Measurements from ENCODE around the gene DRD3. TPM values are rescaled to one million over a fixed set of nuclear protein-coding genes. Genes with fewer than 3 reads are reported as not detected.

Gene DRD3
- polyA plus RNA-seq, 3 donors = not detected

GRCh38 chr3:114133947-114134346 lies 44.9 kb downstream of the DRD3 start:
- no peak overlapping the region for H3K4me3 Mint-ChIP-seq
- peaks cover 0 to 11% (median 3%) of the 10 kb centered on the region in 7 donors for H3K9me3 Mint-ChIP-seq
- Histone ChIP-seq H2AFZ (ENCODE audit: insufficient read depth, low read depth, low read length, poor library complexity, severe bottlenecking) (peak overlapping the region; percentile 41), H3K9ac (ENCODE audit: insufficient read depth, low read length, poor library complexity, severe bottlenecking) (no peak overlapping the region), H3K36me3 (replicated peaks in 1 of 2; ENCODE audit: control insufficient read depth in 1 of 2, insufficient read depth in 2 of 2, low read length in 2 of 2) (no peaks in the 10 kb centered on the region), H3K4me3 (replicated peaks in 1 of 3; ENCODE audit: low read depth in 2 of 3, low read length in 3 of 3) (no peak overlapping the region), H3K4me1 (ENCODE audit: control insufficient read depth in 1 of 2, insufficient read depth in 2 of 2, low read length in 2 of 2) (no peaks in the 10 kb centered on the region), H4K20me1 (ENCODE audit: insufficient read depth, low read length) (no peaks in the 10 kb centered on the region), H3K27ac (ENCODE audit: low read depth in 1 of 2, low read length in 2 of 2) (no peak overlapping the region), H3K4me2 (replicated peaks; ENCODE audit: extremely low read depth, low read length, poor library complexity, severe bottlenecking) (no peak overlapping the region), H3K9me3 (replicated peaks in 1 of 2; ENCODE audit: control insufficient read depth in 1 of 2, insufficient read depth in 1 of 2, low read length in 2 of 2) (no peaks in the 10 kb centered on the region), H3K79me2 (ENCODE audit: insufficient read depth, low read length) (no peaks in the 10 kb centered on the region), H3K27me3 (ENCODE audit: control insufficient read depth in 2 of 2, insufficient read depth in 2 of 2, low read length in 2 of 2) (no peaks in the 10 kb centered on the region)
- H3K36me3 Mint-ChIP-seq = no peaks in the 10 kb centered on the region
- 100% methylated on average over 2 of the region's 3 CpGs for WGBS (ENCODE audit: insufficient coverage)
- H3K4me1 Mint-ChIP-seq = no peaks in the 10 kb centered on the region
- no peak overlapping the region for H3K27ac Mint-ChIP-seq
- TF ChIP-seq CTCF (IDR thresholded peaks at IDR 0.05) = no peak
- intact Hi-C loops (cut with micrococcal nuclease) = no loop called here
- no peak for DNase-seq
- H3K27me3 Mint-ChIP-seq (ENCODE audit: low read depth in 3 of 3) = peaks cover 0 to 4% (median 3%) of the 10 kb centered on the region in 3 donors

GRCh38 chr3:114132500-114132899 lies 46.4 kb downstream of the DRD3 start:
- no peak overlapping the region for H3K9ac ChIP-seq (ENCODE audit: insufficient read depth, low read length, poor library complexity, severe bottlenecking)
- H3K4me3 ChIP-seq (replicated peaks in 1 of 3; ENCODE audit: low read depth in 2 of 3, low read length in 3 of 3) = no peak overlapping the region
- DNase-seq = peak in 1 of 3 donors; percentile 13
- intact Hi-C loops (cut with micrococcal nuclease) = no loop called here
- Mint-ChIP-seq H3K4me3 (no peak overlapping the region), H3K27ac (no peak overlapping the region), H3K9me3 (peaks cover 0 to 4% (median 2%) of the 10 kb centered on the region in 7 donors), H3K4me1 (no peaks in the 10 kb centered on the region), H3K27me3 (ENCODE audit: low read depth in 3 of 3) (peaks cover 0 to 3% (median 2%) of the 10 kb centered on the region in 3 donors), H3K36me3 (no peaks in the 10 kb centered on the region)
- H3K4me2 ChIP-seq (replicated peaks; ENCODE audit: extremely low read depth, low read length, poor library complexity, severe bottlenecking) = no peak overlapping the region
- no peaks in the 10 kb centered on the region for H3K27me3 ChIP-seq (ENCODE audit: control insufficient read depth in 2 of 2, insufficient read depth in 2 of 2, low read length in 2 of 2)
- no peaks in the 10 kb centered on the region for H3K4me1 ChIP-seq (ENCODE audit: control insufficient read depth in 1 of 2, insufficient read depth in 2 of 2, low read length in 2 of 2)
- H3K27ac ChIP-seq (ENCODE audit: low read depth in 1 of 2, low read length in 2 of 2) = no peak overlapping the region
- no peaks in the 10 kb centered on the region for H3K36me3 ChIP-seq (replicated peaks in 1 of 2; ENCODE audit: control insufficient read depth in 1 of 2, insufficient read depth in 2 of 2, low read length in 2 of 2)
- WGBS (ENCODE audit: insufficient coverage) = no CpG with 5 or more reads among the region's 3 CpGs
- H2AFZ ChIP-seq (ENCODE audit: insufficient read depth, low read depth, low read length, poor library complexity, severe bottlenecking) = no peak overlapping the region
- H3K79me2 ChIP-seq (ENCODE audit: insufficient read depth, low read length) = no peaks in the 10 kb centered on the region
- no peaks in the 10 kb centered on the region for H4K20me1 ChIP-seq (ENCODE audit: insufficient read depth, low read length)
- no peak for TF ChIP-seq CTCF (IDR thresholded peaks at IDR 0.05)
- no peaks in the 10 kb centered on the region for H3K9me3 ChIP-seq (replicated peaks in 1 of 2; ENCODE audit: control insufficient read depth in 1 of 2, insufficient read depth in 1 of 2, low read length in 2 of 2)
